Measurements from ENCODE around the gene ZNF3.

ZNF3 gene

DNA sequence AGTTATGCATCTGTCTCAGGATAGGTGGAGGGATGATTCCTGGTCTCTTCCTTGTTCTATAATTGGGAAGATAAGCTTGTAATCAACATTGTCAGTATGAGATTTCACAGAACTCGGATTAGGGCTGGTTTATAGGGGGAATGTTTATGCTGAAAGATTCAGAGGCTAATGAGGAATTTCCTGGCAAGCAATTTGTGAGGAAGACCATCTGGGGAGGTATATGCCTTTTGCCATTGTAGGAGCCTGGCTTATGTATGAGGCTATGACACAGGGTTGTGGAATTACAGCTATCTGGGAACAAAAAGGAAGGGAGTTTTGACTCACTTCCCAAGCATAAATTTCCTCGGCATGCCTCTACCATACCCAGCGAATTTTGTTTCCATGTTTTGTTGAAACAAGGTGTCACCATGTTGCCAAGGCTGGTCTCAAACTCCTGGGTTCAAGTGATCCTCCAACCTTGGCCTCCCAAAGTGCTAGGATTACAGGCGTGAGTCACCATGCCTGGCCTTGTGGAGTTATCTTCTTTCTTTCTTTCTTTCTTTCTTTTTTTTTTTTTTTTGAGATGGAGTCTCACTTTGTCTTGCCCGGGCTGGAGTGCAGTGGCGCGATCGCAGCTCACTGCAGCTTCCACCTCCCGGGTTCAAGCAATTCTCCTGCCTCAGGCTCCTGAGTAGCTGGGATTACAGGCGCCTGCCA is 5.7 kb upstream of the ZNF3 start:
- DNase-seq, result no peak

DNA sequence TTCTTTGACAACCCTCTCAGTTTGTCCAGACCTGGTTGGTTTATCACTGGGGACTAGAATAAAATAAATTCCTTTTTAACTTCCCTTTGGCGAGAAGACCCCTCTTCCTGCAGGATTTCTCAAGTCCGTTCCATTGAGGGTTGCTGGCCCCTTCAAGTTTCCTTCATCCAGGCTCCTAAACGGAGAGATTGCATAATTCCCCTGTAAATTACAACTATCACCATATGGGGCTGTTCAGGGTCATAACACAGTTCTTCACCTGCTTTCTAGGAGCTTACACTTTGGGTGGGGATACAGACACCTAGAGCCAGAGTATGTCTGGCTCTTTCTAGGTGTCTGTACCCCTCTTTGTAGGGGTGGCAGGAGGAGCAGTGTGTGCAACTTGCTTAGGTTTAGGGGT is 4.0 kb upstream of the ZNF3 start:
- no peak for DNase-seq

DNA sequence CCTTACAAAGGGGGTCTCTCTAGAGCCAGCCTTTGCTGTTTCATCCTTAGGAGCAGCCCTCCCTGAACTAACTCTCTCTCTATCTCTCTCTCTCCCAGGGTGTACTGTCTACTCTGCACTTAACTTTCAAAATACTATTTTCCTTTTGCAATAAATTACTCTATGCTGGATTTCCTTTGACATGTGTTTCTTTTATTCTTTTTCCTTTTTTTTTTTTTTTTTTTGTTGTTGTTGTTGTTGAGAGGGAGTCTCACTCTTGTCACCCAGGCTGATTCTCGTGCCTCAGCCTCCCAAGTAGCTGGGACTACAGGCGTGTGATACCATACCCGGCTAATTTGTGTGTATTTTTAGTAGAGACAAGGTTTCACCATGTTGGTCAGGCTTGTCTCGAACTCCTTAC is 1.5 kb upstream of the ZNF3 start:
- DNase-seq, result no peak

DNA sequence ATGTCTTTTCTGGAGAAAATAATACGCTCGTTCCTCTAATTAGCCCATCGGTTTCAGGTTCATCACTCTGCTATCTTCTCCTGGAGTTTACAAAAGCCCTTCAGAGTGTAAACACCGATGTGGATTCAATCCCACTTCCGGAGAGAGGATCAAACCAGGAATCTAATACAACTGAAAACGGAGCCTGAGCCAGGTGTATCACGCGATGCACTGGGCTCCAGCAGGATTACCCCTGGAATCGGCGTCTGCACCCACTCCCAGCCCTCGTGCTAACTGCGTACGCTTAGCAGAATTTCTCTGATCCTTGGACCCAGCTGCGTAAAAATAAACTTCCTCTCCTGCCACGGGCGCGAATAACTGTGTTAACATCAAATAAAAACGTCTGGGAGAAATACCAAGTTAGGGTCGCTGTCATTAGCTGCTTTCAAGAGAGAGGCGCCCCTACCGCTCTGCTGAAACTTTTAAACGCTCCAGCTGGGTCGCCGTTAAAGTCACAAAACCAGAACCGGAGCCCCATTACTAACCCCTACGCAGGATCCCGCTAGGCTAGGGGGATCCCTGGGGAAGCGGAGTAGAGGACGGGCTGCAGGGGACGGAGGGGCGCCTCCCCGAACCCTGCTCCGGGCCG is 502 bp downstream of the ZNF3 start:
- no peak for DNase-seq

DNA sequence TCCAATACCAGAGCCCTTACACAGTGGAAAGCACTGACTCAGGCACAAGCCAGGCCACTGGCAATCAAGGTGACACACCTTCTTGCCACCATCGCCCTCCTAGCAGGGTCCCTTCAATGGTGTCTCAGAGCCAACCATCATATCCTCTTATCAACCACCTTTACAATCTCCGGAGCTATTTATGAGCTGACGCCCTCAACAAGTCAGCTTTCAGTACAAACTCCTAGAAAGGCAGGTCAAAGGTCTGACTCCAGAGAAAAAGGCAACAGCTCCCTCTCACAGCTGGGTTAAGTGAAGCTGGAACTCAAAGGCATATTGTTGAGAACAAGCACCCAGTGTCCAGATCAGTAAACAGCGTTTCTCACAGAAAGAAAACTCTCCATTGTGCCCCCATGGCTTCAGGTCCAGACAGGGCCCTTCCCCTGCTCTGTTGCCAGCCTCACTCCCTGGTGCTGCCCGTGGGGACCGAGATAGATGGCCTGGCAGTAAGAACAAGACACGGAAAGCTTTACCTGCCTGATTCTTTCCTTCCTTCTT is 2.4 kb downstream of the ZNF3 start:
- no peak for DNase-seq

DNA sequence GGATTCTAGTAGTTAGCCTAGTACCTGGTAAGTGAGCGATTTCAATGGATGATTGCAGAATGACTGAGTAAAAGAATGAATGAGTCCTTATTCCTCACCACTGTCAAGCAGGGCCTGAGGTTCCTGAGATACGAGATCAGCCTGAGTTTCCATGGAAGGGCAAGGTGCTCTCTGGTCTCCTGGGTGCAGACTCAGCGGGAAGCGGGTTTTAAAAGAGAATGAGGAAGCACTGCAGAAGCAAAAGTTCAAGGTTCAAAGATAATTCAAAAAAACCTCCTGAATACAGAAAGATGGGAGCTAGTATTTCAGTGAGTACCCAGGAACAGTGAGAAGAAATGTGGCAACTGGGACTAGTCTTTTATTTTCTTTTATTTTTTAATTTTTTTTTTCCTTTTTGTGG is 4.3 kb downstream of the ZNF3 start:
- DNase-seq, result no peak

DNA sequence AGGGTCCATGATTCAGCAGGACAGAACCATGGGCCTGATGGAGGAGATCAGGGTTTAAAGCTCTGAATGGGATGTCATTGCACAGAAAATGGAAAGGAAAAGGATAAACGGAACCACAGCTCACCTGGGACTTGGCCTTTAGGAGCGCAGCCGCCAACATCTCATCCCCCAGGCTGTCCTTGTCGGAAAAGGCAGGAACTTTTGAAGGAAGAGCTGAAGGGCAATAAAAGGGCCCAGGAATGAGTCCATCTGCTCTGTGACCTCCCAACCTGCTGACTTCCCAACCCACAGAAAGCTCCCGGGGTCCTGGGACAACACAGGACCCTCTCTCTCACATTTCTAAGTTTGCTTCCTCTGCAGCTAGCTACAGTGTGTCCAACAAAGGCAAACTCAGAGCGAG is 6.1 kb downstream of the ZNF3 start:
- no peak for DNase-seq

DNA sequence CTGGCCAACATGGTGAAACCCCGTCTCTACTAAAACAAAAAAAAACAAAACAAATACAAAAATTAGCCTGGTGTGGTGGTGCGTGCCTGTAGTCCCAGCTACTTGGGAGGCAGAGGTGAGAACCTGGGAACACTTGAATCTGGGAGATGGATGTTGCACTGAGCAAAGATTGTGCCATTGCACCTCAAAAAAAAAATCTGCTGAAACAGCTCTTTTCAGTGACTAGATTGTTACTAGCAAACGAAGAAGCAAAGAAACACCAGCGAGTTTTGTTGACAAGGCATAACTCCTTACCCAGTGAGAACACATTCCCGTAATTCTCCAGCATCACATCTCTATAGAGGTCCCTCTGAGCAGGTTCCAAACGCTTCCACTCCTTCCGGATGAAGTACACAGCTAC is 6.7 kb downstream of the ZNF3 start:
- no peak for DNase-seq

DNA sequence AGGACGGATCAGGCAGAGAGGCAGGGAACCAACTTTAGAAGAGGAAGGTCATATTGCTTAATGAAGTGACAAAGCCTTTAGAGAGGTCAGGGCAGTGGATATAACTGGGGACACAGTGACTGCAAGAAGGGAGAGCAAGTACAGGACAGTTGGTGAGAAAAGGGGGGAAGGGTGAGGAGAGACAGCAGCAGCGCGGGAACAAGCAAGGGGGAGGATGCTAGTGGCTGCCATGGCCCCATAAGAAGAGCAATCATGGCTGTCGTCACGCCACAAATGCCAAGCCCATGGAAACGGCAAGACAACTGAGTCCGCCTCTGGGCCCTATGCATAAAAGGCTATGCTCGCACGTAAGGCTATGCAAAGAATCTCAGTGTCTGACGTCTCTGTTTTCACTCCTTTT is 9.1 kb downstream of the ZNF3 start:
- DNase-seq, result no peak

DNA sequence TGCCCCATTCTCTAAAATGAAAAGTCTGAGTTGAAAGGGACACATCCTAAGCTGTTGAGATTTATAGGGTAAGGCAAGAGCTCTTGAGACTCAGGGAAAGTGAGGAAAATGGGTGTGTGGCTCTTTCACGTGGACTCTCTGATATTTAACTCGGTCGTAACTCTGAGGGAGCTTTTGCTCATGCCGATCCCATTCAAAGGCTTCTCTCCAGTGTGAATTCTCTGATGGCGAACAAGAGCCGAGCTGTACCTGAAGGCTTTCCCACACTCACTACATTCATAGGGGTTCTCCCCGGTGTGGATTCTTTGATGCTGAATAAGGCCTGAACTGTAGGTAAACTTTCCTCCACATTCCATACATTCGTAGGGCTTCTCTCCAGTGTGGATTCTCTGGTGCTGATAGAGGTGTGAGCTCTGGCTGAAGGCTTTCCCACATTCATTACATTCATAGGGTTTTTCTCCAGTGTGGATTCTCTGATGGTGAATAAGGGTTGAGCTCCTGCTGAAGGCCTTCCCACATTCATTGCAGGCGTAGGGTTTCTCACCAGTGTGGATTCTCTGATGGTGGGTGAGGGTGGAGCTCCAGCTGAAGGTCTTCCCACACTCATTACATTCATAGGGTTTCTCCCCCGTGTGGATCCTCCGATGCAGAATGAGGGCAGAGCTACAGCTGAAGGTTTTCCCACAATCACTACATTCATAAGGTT is 10.4 kb downstream of the ZNF3 start:
- DNase-seq, result no peak

DNA sequence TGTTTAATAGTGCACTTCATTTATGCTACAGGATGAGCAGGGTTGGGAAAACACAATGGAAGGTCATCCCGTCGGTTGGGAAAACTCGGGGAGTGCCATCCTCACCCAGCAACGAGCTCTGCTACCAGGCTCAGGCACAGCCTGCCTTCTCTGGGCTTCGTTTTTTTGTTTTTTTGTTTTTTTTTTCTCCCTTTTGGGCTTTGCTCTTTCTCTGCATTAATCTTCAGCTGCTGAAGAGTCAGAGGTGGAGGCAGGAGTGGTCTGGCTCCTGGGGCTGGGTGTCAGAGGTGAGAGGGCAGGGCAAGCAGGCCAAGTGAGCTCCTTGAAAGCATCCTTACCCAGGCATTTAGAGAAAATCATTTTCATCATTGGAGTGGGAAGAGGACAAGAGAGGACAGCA is 11.5 kb downstream of the ZNF3 start:
- DNase-seq, result no peak

DNA sequence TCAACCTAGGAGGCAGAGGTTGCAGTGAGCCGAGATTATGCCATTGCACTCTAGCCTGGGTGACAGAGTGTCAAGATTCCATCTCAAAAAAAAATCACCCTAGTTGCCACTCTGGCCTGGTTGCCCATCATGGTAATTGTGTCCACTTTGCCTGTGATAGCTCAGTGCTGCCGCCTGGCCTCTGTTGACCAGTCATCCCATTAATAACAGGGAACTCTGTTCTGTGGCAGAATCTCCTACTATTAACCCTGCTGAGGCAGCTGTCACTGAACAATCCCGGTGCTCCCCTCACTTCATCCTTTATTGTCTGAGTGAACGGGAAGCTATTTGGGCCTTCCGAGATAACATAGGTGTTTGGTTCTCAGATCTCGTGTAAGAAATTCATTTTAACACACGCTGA is 14.6 kb downstream of the ZNF3 start:
- no peak for DNase-seq

DNA sequence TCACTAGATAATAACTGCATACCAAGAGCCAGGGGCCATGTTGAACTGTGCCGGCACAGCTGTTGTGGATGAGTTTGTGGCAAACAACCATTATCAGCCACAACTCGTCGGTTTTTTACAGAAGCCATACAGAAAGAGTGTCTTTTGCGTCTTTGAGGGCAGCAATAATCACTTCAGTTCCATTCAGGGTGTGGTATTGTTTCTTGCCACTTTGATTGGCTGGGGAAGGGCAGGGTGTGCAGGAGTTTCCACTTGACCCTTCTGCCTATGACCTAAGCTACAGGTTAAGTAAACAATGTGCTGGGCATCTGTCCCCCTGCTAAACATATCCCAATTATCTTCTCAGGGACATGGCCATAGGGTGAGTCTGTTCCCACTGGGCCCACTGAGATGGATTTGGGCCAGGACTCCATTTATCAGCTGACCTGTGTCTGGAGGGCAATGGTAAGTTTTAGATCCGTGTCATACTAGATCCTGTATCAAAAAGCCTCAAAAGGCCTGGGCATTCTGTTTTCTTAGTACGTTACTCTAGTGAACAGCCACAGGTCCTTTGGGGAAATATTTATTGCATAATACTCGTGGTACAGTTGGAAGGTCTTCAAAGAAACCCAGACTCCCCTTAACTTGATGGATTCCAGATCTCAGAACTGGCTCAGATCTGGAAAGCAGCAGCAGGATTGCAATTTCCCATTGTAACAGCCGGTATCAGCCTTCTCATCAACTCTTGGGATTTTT is 15.9 kb downstream of the ZNF3 start:
- DNase-seq, result no peak

DNA sequence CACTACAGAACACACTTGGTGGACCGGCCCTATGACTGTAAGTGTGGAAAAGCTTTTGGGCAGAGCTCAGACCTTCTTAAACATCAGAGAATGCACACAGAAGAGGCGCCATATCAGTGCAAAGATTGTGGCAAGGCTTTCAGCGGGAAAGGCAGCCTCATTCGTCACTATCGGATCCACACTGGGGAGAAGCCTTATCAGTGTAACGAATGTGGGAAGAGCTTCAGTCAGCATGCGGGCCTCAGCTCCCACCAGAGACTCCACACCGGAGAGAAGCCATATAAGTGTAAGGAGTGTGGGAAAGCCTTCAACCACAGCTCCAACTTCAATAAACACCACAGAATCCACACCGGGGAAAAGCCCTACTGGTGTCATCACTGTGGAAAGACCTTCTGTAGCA is 17.4 kb downstream of the ZNF3 start:
- no peak for DNase-seq

DNA sequence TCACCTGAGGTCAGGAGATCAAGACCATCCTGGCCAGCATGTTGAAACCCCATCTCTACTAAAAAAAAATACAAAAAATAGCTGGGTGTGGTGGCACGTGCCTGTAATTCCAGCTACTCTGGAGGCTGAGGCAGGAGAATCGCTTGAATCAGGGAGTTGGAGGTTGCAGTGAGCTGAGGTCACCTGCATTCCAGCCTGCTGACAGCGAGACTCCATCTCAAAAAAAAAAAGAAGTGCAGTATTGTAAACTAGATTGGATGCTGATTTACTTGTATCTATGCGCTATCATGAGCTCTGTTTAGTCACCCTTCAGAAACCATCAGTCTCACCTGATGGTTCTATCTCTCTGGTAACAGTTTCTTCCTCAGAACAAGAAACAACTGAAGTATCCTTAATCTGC is 18.1 kb downstream of the ZNF3 start:
- DNase-seq, result no peak

DNA sequence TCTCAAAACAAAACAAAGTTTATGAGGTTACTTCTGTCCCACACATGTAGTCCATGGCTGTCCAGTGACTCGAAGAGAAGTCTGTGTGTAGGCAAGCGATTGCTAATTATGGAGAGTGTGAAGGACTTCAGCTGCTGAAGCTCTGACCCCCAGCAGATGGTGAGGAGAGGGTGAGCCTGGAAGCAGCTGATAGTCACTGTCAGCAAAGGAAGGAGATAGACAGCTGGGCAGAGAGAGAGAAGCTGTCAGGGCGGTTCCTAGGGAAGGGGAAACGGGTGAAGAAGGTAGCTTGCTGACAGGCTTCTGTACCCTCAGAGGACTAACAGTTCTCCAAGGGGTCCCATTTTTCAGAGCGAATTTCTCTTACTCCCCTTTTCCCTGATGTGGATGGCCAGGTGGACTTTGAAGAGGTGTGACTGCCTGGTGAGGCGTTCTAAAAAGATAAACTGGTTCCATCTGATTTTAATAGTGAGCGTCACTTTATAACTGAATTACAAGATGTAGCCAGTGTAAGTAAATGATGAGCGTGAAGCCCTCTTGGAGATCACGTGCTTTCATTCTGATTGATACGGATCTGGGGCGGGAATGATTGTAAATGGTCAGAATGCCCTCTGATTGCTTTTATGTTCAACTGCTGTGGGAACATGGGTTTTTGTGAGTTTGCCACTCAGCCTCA is 19.9 kb downstream of the ZNF3 start:
- DNase-seq, result no peak

DNA sequence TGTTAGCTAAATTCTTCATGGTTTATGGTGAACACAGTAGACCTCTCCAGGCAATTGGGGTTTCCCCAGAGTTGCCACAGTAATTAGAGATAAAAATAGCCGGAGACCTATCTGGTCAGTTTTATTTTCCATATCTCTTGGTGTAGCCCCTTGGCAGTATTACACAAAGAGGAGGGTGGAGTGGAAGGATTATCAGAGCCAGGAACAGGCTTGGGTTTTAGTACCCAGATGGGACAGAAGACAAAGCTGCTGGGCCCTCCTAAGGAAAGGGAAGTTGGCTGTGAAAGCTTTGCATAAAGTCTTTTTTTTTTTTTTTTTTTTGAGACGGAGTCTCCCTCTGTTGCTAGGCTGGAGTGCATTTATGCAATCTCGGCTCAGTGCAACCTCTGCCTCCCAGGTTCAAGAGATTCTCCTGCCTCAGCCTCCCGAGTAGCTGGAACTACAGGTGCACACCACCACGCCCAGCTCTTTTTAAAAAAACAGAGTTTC is 22.2 kb downstream of the ZNF3 start:
- DNase-seq, result no peak

DNA sequence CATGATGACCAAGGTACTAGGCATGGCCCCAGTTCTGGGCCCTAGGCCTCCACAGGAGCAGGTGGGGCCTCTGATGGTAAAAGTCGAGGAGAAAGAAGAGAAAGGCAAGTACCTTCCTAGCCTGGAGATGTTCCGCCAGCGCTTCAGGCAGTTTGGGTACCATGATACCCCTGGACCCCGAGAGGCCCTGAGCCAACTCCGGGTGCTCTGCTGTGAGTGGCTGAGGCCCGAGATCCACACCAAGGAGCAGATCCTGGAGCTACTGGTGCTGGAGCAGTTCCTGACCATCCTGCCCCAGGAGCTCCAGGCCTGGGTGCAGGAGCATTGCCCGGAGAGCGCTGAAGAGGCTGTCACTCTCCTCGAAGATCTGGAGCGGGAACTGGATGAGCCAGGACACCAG is 24.5 kb downstream of the ZNF3 start:
- no peak for DNase-seq

DNA sequence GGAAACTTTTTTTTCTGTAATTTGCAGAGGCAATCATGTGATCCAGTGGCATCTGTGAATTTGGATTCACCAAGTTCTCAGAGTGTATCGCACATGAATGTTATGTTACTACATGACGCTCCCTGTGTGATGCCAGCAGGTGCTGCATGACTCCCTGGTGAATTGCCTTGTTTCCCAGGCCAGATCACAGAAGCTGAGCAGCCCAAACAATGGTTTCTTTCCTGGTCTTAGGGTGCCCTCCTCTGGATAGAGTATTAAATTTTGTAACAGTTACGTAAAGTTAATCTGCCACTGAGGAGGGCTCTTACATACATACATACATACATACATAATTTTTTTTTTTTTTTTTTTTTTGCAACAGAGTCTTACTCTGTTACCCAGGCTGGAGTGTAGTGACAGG is 28.3 kb downstream of the ZNF3 start:
- peak; percentile 21 for DNase-seq

DNA sequence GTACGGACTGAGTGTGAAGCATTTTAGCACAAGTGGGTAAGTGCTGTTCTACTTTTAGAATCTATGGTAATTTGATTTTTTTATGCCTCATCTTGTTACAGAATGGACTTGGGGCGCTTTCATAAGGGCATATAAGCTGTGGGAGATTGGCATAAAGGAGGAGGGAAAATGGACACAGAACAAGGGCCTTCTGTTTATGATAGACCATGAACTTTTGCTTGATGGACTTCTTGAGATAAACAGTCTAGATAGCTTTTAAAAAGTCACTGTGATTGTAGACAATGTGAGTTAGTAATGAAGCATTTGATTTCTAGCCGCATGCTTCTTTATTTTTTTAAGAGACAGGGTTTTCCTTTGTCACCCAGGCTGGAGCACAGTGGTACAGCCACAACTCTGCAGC is 29.9 kb downstream of the ZNF3 start:
- DNase-seq, result no peak

DNA sequence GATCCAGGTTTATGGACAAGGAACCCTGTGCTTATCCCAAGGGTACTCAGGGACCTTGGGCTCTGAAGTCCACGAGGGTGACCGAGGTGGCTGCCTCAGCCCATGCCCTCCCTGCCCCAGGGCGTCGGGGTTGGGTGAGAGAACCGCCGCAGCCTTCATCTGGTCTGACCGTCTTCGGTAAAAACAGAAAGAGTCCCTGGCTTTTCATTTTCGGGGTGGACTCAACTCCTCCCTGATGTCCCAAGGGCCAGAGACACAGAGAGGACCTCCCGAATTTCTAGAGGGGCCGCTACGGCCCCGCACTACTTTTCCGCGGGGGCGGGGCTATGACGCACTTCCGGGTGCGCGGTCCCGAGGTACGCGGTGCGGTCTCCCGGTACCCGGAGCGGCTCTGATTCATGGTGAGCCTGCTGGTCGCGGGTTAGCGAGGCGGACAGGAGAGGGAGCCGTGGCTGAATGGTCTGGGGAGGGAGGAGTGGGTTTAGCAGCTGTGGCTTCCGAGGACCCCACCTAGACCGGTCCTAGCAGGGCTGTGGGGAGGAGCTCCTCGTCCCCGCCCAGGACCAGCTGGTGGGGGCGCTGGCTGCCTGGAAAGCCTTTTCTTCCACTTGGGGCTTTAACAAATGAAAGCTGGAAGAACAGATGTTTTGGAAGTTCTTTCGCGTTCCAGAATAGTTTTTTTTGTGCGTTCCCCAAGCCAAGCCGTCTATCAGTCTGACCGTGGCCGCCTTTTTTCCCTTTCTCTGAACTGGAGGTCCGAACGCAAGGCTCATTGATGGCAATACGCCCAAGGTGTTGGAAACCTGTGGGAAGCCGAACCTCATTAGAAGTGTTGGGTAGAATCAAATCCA is 31.9 kb downstream of the ZNF3 start, which contains the start of gene ZSCAN21:
ZSCAN21 (plus strand) TSS at position 334 of the 851 bp plus-strand sequence. CDS start 7,233 bp downstream, outside the sequence.
- peak; percentile 86 for DNase-seq

DNA sequence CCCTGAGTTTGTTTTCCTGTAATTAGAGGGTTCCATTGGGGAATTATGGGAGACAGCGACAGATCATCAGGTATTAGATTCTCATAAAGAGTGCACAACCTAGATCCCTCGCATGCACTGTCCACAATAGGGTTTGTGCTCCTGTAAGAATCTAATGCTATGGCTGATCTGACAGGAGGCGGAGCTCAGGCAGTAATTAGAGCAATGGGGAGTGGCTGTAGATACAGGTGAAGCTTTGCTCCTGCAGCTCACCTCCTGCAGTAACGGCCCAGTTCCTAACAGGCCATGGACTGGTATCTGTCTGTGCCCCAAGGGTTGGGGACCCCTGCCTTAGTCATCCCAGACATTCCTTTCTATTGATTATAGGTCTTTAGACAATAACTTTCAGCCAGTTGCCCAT is 32.8 kb downstream of the ZNF3 start:
- DNase-seq, result no peak

All from CD4-positive, alpha-beta T cell treated with Interleukin-6 for 4 hours (primary cell).